AG09309 (cell line): ENCODE data around the gene TTLL9.

Experiments used
- DNase-seq: peaks from one replicate; pipeline ENCODE4 v3.0.0-alpha.2; 2010; ENCODE audit warnings: low read depth
- H3K4me3 ChIP-seq: 2 replicates; pipeline ENCODE4 v1.5.1; 2011; ENCODE audit warnings: mild to moderate bottlenecking, low read depth, low read length, moderate library complexity; ENCODE audit not compliant: control insufficient read depth
- TF ChIP-seq, protein P1 (sequence below): IDR thresholded peaks from 2 replicates; pipeline ENCODE4 v1.5.1; 2011; ENCODE audit warnings: mild to moderate bottlenecking, low read depth, low read length, inconsistent platforms; ENCODE audit not compliant: insufficient read depth, control insufficient read depth; ENCODE audit errors: missing control alignments

The TTLL9 gene

DNA sequence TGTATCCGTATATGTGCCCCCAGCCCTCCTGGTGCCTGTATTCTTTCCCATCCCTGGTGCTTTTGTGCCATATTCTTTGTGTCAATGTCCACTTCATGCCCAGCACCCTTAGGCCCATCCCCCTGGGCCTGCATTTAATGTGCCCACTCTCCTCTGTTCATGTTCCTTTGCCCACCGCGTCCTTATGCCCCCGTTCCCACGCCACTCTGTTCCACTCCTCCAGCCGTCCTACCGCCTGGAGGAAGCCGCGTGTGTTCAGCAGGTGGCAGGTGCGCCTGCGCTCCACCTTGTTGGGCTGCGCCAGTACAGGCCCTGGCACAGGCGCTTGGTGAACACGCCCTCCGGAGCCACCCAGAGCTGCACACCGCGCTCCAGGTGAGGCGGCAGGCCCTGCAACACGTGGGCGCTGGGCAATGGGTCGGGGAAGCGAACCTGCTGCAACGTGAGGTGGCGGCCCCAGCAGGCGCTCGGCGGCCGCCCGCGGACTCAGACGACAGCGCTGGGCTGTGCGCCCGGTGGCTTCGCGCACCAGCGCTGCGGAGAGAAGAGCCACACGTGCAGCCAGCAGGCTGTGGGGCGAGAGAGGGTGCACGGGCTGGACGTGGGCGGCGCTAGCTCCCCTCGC lies 21.0 kb upstream of the TTLL9 start:
- TF ChIP-seq, protein P1, sequence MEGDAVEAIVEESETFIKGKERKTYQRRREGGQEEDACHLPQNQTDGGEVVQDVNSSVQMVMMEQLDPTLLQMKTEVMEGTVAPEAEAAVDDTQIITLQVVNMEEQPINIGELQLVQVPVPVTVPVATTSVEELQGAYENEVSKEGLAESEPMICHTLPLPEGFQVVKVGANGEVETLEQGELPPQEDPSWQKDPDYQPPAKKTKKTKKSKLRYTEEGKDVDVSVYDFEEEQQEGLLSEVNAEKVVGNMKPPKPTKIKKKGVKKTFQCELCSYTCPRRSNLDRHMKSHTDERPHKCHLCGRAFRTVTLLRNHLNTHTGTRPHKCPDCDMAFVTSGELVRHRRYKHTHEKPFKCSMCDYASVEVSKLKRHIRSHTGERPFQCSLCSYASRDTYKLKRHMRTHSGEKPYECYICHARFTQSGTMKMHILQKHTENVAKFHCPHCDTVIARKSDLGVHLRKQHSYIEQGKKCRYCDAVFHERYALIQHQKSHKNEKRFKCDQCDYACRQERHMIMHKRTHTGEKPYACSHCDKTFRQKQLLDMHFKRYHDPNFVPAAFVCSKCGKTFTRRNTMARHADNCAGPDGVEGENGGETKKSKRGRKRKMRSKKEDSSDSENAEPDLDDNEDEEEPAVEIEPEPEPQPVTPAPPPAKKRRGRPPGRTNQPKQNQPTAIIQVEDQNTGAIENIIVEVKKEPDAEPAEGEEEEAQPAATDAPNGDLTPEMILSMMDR: no peak
- H3K4me3 ChIP-seq: no peak overlapping the region
- no peak for DNase-seq

- no peak for DNase-seq
- H3K4me3 ChIP-seq: no peak overlapping the region
- TF ChIP-seq, protein P1: no peak
These were observed 19.0 kb upstream of the TTLL9 start for GRCh38 chr20:31851240-31851955.

DNA sequence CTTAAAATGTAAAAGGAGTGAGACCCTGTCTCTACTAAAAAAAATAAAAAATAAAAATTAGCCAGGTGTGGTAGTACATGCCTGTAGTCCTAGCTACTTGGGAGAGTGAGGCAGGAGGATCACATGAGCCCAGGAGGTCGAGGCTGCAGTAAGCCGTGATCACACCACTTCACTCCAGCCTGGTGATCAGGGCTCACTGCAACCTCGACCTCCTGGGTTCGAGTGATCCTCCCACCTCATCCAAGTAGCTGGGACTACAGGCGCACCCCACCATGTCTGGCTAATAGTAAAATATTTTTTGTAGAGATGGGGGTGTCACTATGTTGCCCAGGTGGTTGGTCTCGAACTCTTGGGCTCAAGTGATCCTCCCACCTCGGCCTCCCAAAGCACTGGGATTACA lies 17.0 kb upstream of the TTLL9 start:
- TF ChIP-seq, protein P1: no peak
- no peak for DNase-seq
- H3K4me3 ChIP-seq: no peak overlapping the region

- H3K4me3 ChIP-seq: no peak overlapping the region
- TF ChIP-seq, protein P1: no peak
- DNase-seq: no peak
These were observed 13.9 kb upstream of the TTLL9 start for GRCh38 chr20:31856516-31856915.

GRCh38 chr20:31857861-31858759 lies 12.3 kb upstream of the TTLL9 start:
- no peak for DNase-seq
- TF ChIP-seq, protein P1: no peak
- no peak overlapping the region for H3K4me3 ChIP-seq

- H3K4me3 ChIP-seq: no peak overlapping the region
- no peak for DNase-seq
- TF ChIP-seq, protein P1: no peak
These were observed 11.7 kb upstream of the TTLL9 start for GRCh38 chr20:31858760-31859083.
